ENCODE results near the gene RIMS1.

Gene RIMS1

DNA sequence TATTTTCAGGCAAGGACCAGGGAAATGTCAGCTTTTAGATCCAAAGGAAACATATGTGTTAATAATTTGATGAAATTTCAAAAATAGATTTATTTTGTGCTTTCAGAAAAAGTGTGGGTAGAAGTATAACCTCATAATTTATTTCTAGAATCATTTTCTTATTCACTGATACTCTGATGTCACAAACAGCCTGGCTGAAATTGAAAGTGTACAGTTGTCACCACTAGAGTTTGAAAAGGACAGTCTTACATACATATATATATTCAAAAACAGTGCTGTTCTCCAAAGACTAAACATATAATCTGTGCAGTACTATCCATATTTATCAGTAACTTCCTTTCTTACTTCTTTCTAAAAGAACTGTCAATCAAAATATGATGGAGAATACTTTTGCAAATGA is 481.1 kb downstream of the RIMS1 start:
- DNase-seq, result no peak

DNA sequence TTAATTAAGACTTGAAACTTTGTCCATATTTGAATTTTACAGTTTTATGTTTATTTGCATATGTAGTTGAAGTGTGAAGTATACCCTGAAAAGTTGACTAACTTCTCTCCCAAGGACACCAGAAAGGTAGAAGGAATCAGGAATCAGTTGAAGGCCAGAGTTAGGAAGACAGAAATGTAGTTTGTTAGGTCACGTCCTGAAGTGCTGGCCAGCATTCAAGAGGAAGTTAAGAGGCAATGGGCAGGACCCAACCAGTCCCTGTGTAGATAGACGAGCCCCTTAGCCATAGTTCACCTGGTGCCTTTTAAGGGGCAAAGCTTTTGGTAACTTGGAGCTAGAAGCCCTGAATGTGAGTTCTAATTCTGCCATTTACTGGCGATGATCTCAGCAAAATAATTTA is 485.1 kb downstream of the RIMS1 start:
- DNase-seq, result no peak

DNA sequence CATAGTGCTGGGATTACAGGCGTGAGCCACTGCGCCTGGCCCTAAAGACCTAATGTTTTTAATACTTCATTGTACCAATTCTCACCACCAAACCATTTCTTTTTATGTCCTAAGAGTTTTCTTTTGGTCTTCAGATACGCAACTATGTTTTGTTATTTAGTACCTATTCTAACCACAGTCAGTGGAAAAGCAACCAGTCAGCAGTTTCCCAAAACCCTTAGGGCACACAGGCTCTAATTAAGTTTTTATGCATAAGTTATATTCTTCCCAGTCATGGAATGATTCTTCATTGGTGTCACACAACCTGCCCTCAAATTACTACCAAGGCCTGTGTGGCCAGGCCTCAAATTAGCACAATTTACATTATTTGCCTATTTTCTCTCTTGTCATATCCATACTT is 487.8 kb downstream of the RIMS1 start:
- no peak for DNase-seq

- no peak for DNase-seq
These were observed 488.5 kb downstream of the RIMS1 start for GRCh38 chr6:72374857-72375256.

- no peak for DNase-seq
These were observed 490.4 kb downstream of the RIMS1 start for GRCh38 chr6:72376736-72377135.

DNA sequence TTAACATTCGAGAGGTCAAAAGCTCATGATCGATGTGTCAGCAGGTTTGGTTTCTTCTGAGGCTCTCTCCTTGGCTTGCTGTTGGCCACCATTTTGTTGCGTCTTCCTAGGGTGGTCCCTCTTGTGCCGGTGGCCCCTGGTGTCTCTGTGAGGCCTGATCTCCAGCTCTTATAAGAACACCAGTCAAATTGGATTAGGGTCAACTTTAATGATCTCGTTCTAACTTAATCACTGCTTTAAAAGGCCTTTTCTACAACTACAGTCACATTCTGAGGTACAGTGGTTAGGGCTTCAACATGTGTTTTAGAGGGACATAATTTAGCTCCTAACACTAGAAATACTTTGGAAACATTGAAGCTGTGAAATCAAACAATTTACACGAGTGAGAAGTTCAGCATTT is 494.7 kb downstream of the RIMS1 start:
- no peak for DNase-seq

GRCh38 chr6:72382602-72383529 is 496.5 kb downstream of the RIMS1 start:
- no peak for DNase-seq

GRCh38 chr6:72386324-72386723 is 500.0 kb downstream of the RIMS1 start:
- DNase-seq, result no peak

- DNase-seq, result no peak
These were observed 503.3 kb downstream of the RIMS1 start for GRCh38 chr6:72389698-72390097.

DNA sequence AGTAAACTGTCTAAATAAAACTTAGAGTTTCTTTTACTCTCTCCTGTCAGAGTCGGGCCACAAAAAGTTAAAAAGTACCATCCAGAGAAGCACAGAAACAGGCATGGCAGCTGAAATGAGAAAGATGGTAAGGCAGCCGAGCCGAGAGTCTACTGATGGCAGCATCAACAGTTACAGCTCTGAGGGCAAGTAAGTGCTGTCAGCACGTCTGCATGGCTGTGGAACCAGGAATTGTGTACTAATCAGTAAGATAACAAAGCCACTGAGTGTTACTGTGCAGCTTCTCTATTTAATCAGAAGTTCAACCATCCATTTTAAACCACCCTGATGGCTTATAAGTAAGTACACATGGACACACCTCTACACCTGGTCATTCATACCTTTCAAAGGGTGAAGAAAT is 504.2 kb downstream of the RIMS1 start:
- DNase-seq, result no peak

- no peak for DNase-seq
These were observed 515.5 kb downstream of the RIMS1 start for GRCh38 chr6:72401865-72402264.

DNA sequence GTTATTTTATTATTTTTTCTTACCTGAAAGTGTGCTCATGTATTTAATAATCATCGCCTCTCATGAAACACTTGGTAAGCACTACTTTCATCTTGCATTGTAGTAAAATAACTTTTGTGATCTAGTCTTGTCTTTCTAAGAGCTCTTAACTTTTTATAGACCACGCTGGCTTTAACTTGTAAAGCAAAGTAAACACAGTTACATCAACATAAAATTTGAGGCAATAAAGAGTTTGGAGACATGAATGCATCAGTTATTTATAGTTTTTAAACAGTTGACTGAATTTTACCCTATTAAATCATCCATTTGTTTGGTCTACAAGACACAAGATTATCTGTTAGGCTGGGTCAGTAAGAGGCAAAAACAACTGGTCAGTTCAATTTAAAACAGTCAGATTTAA is 517.1 kb downstream of the RIMS1 start:
- no peak for DNase-seq

- DNase-seq, result no peak
These were observed 520.2 kb downstream of the RIMS1 start for GRCh38 chr6:72406517-72406916.

DNA sequence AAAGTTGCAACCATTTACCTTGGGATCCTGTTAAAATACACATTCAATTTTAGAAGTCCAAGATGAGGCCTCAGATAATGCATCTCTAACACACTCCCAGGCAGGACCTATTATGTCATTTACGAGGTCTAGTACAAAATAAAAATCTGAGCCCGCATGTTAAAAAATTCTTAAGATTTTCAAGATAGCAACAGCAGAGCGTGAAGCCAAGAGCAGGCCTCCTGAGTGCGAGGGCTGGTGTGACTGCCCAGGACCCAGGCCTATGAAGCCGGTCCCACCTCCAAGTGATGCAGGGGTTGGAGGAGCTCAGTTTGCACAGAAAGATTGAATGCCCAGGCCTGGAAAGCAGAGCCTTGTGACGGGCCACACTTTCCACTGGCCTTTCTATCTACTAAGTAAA is 524.4 kb downstream of the RIMS1 start:
- DNase-seq, result no peak

- peak; percentile 46 for DNase-seq
These were observed 525.7 kb downstream of the RIMS1 start for GRCh38 chr6:72411872-72412708.

DNA sequence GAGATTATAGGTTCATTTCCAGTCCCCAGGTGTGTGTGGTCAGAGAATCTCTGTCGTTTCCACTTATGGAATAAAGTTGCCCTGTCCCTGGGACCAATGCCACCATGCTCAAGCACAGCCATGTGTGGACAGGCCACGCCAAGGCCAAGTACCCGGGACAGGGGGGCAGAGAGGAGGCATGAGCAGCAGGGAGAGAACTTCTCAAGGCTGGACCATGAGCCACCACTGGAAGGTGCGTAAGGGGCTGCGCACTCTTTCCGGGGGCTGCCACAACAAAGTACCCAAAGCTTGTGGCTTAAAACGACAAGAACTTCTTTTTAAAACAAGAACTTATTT is 526.3 kb downstream of the RIMS1 start:
- no peak for DNase-seq

- no peak for DNase-seq
These were observed 527.5 kb downstream of the RIMS1 start for GRCh38 chr6:72413884-72414283.

DNA sequence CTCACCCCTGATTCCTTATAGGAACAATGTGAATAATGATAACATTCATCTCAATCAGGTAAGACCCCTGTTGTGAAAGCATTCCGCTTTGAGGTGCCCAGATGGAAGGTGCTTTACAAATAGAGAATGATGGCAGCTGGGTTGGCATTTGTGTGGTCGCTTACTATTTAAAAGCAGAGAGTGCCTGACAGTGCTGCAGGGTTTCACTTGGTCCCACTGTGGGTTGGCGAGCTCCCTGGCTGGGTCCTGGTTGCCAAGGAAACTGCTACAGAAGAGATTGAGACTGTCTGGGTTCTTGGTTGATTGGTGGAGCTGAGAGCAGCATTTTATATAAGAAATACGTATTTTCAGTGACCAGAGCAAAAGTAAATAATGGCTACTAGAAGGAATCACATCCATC is 528.3 kb downstream of the RIMS1 start:
- no peak for DNase-seq

- no peak for DNase-seq
These were observed 530.6 kb downstream of the RIMS1 start for GRCh38 chr6:72416744-72417465.

- DNase-seq, result no peak
These were observed 531.4 kb downstream of the RIMS1 start for GRCh38 chr6:72417759-72418158.

DNA sequence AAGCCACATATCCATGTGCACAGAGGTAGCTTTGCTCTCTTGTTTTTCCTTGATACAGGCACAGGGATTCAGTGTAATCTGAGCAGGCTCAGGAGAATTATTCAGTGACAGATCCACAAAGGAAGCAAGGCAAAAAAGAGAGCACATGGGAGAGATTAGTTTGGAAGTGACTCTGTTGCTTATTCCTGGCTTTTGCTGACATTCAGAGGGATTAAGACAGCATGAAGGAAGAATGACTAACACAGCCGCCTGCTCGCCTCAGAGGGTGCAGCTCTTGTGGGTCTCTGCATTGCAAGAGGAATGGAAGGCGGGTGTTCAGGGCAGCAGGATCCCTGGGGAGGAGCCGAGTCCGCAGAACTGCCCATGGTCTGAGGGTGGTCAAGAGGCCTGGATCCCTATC is 532.1 kb downstream of the RIMS1 start:
- DNase-seq, result no peak

DNA sequence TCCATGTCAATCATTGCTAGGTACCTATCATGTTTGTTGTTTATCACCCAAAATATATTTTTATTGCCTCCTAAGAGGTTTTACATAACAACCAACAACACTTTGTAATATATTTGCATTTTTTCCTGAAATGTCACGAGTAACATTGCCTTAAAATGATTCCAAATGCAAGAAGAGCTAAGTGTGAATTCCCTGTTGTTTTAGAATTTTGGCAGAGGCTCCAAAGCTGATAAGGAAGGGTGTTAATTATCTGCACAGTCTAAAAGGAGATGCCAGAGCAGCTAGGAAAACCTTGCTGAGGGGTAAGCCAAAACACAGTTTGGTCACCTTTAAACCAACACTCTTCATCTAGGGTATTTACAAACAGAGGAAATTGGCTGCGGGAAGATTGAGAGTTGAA is 533.6 kb downstream of the RIMS1 start:
- DNase-seq, result no peak

GRCh38 chr6:72420409-72420808 is 534.1 kb downstream of the RIMS1 start:
- no peak for DNase-seq

GRCh38 chr6:72421387-72421786 is 535.0 kb downstream of the RIMS1 start:
- no peak for DNase-seq

All from 8988T (cell line).